ENCODE measurements around the gene NCOA7. TPM values are rescaled to one million over a fixed set of nuclear protein-coding genes. Genes with fewer than 3 reads are reported as not detected.

NCOA7 gene
- total and polyA plus RNA-seq, 4 donors = 8.6 to 40.9 (median 17.6) TPM

DNA sequence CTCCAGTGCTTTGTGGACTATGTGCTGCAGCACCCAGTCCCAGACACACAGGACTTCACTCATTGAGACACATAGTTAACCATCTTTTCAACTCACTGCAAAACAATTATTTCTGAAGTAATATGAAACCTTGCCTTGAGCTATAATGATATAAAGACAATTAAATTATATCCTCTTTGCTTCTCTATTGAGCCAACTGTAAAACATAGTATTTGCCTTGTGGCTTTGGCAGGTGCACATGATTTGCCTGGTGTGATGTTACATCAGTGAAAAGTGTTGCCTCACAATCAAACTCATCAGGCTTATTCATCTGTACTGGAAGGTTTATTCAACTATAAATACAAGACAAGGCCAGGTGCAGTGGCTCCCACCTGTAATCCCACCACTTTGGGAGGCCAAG is 80.6 kb downstream of the NCOA7 start:
- no peak for DNase-seq (ENCODE audit: low spot score)
- Histone ChIP-seq H3K4me3 (ENCODE audit: low read depth in 1 of 3, low read length in 3 of 3) (no peak overlapping the region), H3K27ac (ENCODE audit: low read depth in 1 of 2, low read length in 2 of 2) (no peak overlapping the region), H3K9ac (ENCODE audit: low read depth in 1 of 2, low read length in 2 of 2) (no peak overlapping the region), H3K27me3 (ENCODE audit: control insufficient read depth in 4 of 4, insufficient read depth in 4 of 4, low read length in 3 of 4) (no peaks in the 10 kb centered on the region), H3K36me3 (ENCODE audit: control insufficient read depth in 4 of 4, insufficient read depth in 3 of 4, low read depth in 1 of 4, low read length in 3 of 4) (peaks cover 0 to 4% (median 1%) of the 10 kb centered on the region in 4 donors), H3K4me1 (ENCODE audit: control insufficient read depth in 4 of 4, insufficient read depth in 4 of 4, low read length in 3 of 4) (no peaks in the 10 kb centered on the region), H3K9me3 (ENCODE audit: control insufficient read depth in 4 of 4, low read length in 3 of 4) (no peaks in the 10 kb centered on the region)
- TF ChIP-seq GABPA (IDR thresholded peaks at IDR 0.05 in 1 of 2, conservative IDR thresholded peaks at IDR 0.05 in 1 of 2) (no peak), HNF4A (conservative IDR thresholded peaks at IDR 0.05) (no peak), JUND (IDR thresholded peaks at IDR 0.05) (no peak), RAD21 (IDR thresholded peaks at IDR 0.05) (no peak), HNF4G (IDR thresholded peaks at IDR 0.05) (no peak), SP1 (IDR thresholded peaks at IDR 0.05) (no peak), YY1 (IDR thresholded peaks at IDR 0.05) (no peak), TAF1 (conservative IDR thresholded peaks at IDR 0.05) (no peak), CTCF (IDR thresholded peaks at IDR 0.05; ENCODE audit: low read depth, low read length, missing input control) (no peak), NR2F2 (IDR thresholded peaks at IDR 0.05) (no peak), FOXA2 (IDR thresholded peaks at IDR 0.05) (no peak), FOXA1 (IDR thresholded peaks at IDR 0.05) (no peak), RXRA (IDR thresholded peaks at IDR 0.05) (no peak)
- TF ChIP-seq, protein P1, sequence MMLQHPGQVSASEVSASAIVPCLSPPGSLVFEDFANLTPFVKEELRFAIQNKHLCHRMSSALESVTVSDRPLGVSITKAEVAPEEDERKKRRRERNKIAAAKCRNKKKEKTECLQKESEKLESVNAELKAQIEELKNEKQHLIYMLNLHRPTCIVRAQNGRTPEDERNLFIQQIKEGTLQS (IDR thresholded peaks at IDR 0.05) = no peak
- TF ChIP-seq, protein P2, sequence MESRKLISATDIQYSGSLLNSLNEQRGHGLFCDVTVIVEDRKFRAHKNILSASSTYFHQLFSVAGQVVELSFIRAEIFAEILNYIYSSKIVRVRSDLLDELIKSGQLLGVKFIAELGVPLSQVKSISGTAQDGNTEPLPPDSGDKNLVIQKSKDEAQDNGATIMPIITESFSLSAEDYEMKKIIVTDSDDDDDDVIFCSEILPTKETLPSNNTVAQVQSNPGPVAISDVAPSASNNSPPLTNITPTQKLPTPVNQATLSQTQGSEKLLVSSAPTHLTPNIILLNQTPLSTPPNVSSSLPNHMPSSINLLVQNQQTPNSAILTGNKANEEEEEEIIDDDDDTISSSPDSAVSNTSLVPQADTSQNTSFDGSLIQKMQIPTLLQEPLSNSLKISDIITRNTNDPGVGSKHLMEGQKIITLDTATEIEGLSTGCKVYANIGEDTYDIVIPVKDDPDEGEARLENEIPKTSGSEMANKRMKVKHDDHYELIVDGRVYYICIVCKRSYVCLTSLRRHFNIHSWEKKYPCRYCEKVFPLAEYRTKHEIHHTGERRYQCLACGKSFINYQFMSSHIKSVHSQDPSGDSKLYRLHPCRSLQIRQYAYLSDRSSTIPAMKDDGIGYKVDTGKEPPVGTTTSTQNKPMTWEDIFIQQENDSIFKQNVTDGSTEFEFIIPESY (IDR thresholded peaks at IDR 0.05) = no peak

DNA sequence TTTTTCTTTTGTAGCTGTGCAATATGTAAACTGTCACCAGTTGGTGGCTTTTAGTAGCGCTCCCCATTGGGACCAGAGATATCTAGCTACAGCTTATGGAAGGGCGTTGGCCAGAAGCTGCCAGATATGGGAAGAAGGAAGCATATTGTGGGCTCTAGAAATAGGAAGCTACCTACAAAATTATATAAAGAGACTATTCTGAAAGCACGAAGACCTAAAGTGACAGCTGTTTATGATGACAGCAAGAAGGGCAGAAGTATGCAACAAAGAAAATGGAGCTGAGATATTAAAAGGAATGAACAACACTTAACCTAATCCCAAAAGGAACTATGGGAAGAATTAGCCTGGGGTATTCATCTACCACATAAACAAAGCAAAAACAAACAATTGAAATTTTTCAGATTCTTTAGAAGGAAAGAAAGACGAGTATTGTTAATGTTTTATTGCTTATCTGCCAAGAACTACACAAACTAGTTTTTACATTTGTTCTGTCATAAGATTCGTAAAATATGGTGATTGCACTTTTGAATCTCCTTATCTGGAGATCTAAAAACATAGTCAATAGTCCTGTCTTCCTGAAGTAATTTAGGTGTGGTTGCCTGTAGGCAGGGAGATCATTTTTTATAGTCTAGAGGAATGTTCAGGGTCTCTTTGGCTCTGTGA is 81.6 kb downstream of the NCOA7 start:
- WGBS = 82% methylated on average over 5 of the region's 5 CpGs
- no peak overlapping the region for H3K9ac ChIP-seq (ENCODE audit: low read depth in 1 of 2, low read length in 2 of 2)
- H3K27me3 ChIP-seq (ENCODE audit: control insufficient read depth in 4 of 4, insufficient read depth in 4 of 4, low read length in 3 of 4) = no peaks in the 10 kb centered on the region
- TF ChIP-seq HNF4G (IDR thresholded peaks at IDR 0.05) (no peak), FOXA2 (IDR thresholded peaks at IDR 0.05) (no peak)
- TF ChIP-seq, protein P3, sequence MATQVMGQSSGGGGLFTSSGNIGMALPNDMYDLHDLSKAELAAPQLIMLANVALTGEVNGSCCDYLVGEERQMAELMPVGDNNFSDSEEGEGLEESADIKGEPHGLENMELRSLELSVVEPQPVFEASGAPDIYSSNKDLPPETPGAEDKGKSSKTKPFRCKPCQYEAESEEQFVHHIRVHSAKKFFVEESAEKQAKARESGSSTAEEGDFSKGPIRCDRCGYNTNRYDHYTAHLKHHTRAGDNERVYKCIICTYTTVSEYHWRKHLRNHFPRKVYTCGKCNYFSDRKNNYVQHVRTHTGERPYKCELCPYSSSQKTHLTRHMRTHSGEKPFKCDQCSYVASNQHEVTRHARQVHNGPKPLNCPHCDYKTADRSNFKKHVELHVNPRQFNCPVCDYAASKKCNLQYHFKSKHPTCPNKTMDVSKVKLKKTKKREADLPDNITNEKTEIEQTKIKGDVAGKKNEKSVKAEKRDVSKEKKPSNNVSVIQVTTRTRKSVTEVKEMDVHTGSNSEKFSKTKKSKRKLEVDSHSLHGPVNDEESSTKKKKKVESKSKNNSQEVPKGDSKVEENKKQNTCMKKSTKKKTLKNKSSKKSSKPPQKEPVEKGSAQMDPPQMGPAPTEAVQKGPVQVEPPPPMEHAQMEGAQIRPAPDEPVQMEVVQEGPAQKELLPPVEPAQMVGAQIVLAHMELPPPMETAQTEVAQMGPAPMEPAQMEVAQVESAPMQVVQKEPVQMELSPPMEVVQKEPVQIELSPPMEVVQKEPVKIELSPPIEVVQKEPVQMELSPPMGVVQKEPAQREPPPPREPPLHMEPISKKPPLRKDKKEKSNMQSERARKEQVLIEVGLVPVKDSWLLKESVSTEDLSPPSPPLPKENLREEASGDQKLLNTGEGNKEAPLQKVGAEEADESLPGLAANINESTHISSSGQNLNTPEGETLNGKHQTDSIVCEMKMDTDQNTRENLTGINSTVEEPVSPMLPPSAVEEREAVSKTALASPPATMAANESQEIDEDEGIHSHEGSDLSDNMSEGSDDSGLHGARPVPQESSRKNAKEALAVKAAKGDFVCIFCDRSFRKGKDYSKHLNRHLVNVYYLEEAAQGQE (IDR thresholded peaks at IDR 0.05) = no peak
- H3K9me3 ChIP-seq (ENCODE audit: control insufficient read depth in 4 of 4, low read length in 3 of 4) = no peaks in the 10 kb centered on the region
- H3K4me1 ChIP-seq (ENCODE audit: control insufficient read depth in 4 of 4, insufficient read depth in 4 of 4, low read length in 3 of 4) = no peaks in the 10 kb centered on the region
- no peak overlapping the region for H3K4me3 ChIP-seq (ENCODE audit: low read depth in 1 of 3, low read length in 3 of 3)
- peaks cover 0 to 6% (median 1%) of the 10 kb centered on the region in 4 donors for H3K36me3 ChIP-seq (ENCODE audit: control insufficient read depth in 4 of 4, insufficient read depth in 3 of 4, low read depth in 1 of 4, low read length in 3 of 4)
- H3K27ac ChIP-seq (ENCODE audit: low read depth in 1 of 2, low read length in 2 of 2) = no peak overlapping the region
- DNase-seq (ENCODE audit: low spot score) = peak; percentile 39

All from liver (tissue), 9 donors.